HEK293 (cell line): ENCODE data around the gene ZWILCH.

Experiments used
- GLIS1 ChIP-seq: fragments of 450-650 bp; formaldehyde crosslinking; IDR thresholded peaks from 2 replicates; pipeline ENCODE4 v1.5.1; 2016; ENCODE audit warnings: missing biosample characterization, missing genetic modification characterization
- PATZ1 ChIP-seq: fragments of 450-650 bp; formaldehyde crosslinking; IDR thresholded peaks from 2 replicates; pipeline ENCODE4 v1.5.1; 2016; ENCODE audit warnings: missing biosample characterization, missing genetic modification characterization
- RBAK ChIP-seq: fragments of 450-650 bp; formaldehyde crosslinking; IDR thresholded peaks from 2 replicates; pipeline ENCODE4 v1.5.1; 2016; ENCODE audit warnings: missing biosample characterization, missing genetic modification characterization
- SCRT2 ChIP-seq: fragments of 450-650 bp; formaldehyde crosslinking; IDR thresholded peaks from 2 replicates; pipeline ENCODE4 v1.5.1; 2016; ENCODE audit warnings: missing biosample characterization, missing genetic modification characterization
- TRIM28 ChIP-seq: IDR thresholded peaks from 2 replicates; pipeline ENCODE4 v1.6.1; 2011; ENCODE audit warnings: low read length, control low read depth, borderline replicate concordance
- ZFP69B ChIP-seq: fragments of 450-650 bp; formaldehyde crosslinking; IDR thresholded peaks from 2 replicates; pipeline ENCODE4 v1.5.1; 2016; ENCODE audit warnings: missing biosample characterization, missing genetic modification characterization
- ZNF16 ChIP-seq: fragments of 450-650 bp; formaldehyde crosslinking; IDR thresholded peaks from 2 replicates; pipeline ENCODE4 v1.5.1; 2016; ENCODE audit warnings: low read depth, missing biosample characterization, missing genetic modification characterization
- ZNF354C ChIP-seq: fragments of 450-650 bp; formaldehyde crosslinking; IDR thresholded peaks from 2 replicates; pipeline ENCODE4 v1.5.1; 2016; ENCODE audit warnings: missing biosample characterization, missing genetic modification characterization, low read depth, borderline replicate concordance
- ZNF404 ChIP-seq: fragments of 450-650 bp; formaldehyde crosslinking; IDR thresholded peaks from 2 replicates; pipeline ENCODE4 v1.5.1; 2017; ENCODE audit warnings: missing biosample characterization, missing genetic modification characterization
- ZNF423 ChIP-seq: fragments of 450-650 bp; formaldehyde crosslinking; IDR thresholded peaks from 2 replicates; pipeline ENCODE4 v1.5.1; 2016; ENCODE audit warnings: missing biosample characterization, missing genetic modification characterization
- ZNF433 ChIP-seq: fragments of 450-650 bp; formaldehyde crosslinking; IDR thresholded peaks from 2 replicates; pipeline ENCODE4 v1.5.1; 2016; ENCODE audit warnings: missing biosample characterization, missing genetic modification characterization, low read depth
- ZNF48 ChIP-seq: fragments of 450-650 bp; formaldehyde crosslinking; IDR thresholded peaks from 2 replicates; pipeline ENCODE4 v1.5.1; 2016; ENCODE audit warnings: missing biosample characterization, missing genetic modification characterization
- ZNF518A ChIP-seq: fragments of 450-650 bp; formaldehyde crosslinking; conservative IDR thresholded peaks from 2 replicates; pipeline ENCODE4 v1.5.1; 2016; ENCODE audit warnings: low read depth, missing biosample characterization, missing genetic modification characterization
- ZNF529 ChIP-seq: fragments of 450-650 bp; formaldehyde crosslinking; IDR thresholded peaks from 2 replicates; pipeline ENCODE4 v1.5.1; 2017; ENCODE audit warnings: missing genetic modification characterization, missing biosample characterization; ENCODE audit not compliant: insufficient replicate concordance
- ZNF548 ChIP-seq: fragments of 450-650 bp; formaldehyde crosslinking; IDR thresholded peaks from 2 replicates; pipeline ENCODE4 v1.5.1; 2016; ENCODE audit warnings: missing biosample characterization, missing genetic modification characterization
- ZNF561 ChIP-seq: fragments of 450-650 bp; IDR thresholded peaks from 2 replicates; pipeline ENCODE4 v1.5.1; 2018; ENCODE audit warnings: missing biosample characterization, missing genetic modification characterization, borderline replicate concordance
- ZNF585B ChIP-seq: fragments of 450-650 bp; formaldehyde crosslinking; IDR thresholded peaks from 2 replicates; pipeline ENCODE4 v1.5.1; 2016; ENCODE audit warnings: missing biosample characterization, missing genetic modification characterization
- ZNF600 ChIP-seq: fragments of 450-650 bp; formaldehyde crosslinking; IDR thresholded peaks from 2 replicates; pipeline ENCODE4 v1.5.1; 2016; ENCODE audit warnings: missing biosample characterization, missing genetic modification characterization
- ZNF670 ChIP-seq: fragments of 450-650 bp; formaldehyde crosslinking; IDR thresholded peaks from 2 replicates; pipeline ENCODE4 v1.5.1; 2016; ENCODE audit warnings: missing biosample characterization, missing genetic modification characterization, low read depth
- ZNF704 ChIP-seq: fragments of 450-650 bp; formaldehyde crosslinking; IDR thresholded peaks from 2 replicates; pipeline ENCODE4 v1.5.1; 2016; ENCODE audit warnings: missing biosample characterization, missing genetic modification characterization
- ZSCAN23 ChIP-seq: fragments of 450-650 bp; formaldehyde crosslinking; IDR thresholded peaks from 2 replicates; pipeline ENCODE4 v1.5.1; 2016; ENCODE audit warnings: missing biosample characterization, missing genetic modification characterization
- TF ChIP-seq, protein P1 (sequence below): fragments of 450-650 bp; formaldehyde crosslinking; IDR thresholded peaks from 2 replicates; pipeline ENCODE4 v1.5.1; 2016; ENCODE audit warnings: missing biosample characterization, missing genetic modification characterization
- TF ChIP-seq, protein P2 (sequence below): fragments of 450-650 bp; formaldehyde crosslinking; IDR thresholded peaks from 2 replicates; pipeline ENCODE4 v1.5.1; 2016; ENCODE audit warnings: missing biosample characterization, missing genetic modification characterization
- TF ChIP-seq, protein P3 (sequence below): fragments of 450-650 bp; formaldehyde crosslinking; IDR thresholded peaks from 2 replicates; pipeline ENCODE4 v1.5.1; 2016; ENCODE audit warnings: missing biosample characterization, missing genetic modification characterization
- TF ChIP-seq, protein P4 (sequence below): fragments of 450-650 bp; formaldehyde crosslinking; IDR thresholded peaks from 2 replicates; pipeline ENCODE4 v1.5.1; 2016; ENCODE audit warnings: missing biosample characterization, missing genetic modification characterization

ZWILCH gene

GRCh38 chr15:66497502-66498455, 7.3 kb upstream of the ZWILCH start, which contains the start of gene SNAPC5 (continued):
- TF ChIP-seq, protein P1, sequence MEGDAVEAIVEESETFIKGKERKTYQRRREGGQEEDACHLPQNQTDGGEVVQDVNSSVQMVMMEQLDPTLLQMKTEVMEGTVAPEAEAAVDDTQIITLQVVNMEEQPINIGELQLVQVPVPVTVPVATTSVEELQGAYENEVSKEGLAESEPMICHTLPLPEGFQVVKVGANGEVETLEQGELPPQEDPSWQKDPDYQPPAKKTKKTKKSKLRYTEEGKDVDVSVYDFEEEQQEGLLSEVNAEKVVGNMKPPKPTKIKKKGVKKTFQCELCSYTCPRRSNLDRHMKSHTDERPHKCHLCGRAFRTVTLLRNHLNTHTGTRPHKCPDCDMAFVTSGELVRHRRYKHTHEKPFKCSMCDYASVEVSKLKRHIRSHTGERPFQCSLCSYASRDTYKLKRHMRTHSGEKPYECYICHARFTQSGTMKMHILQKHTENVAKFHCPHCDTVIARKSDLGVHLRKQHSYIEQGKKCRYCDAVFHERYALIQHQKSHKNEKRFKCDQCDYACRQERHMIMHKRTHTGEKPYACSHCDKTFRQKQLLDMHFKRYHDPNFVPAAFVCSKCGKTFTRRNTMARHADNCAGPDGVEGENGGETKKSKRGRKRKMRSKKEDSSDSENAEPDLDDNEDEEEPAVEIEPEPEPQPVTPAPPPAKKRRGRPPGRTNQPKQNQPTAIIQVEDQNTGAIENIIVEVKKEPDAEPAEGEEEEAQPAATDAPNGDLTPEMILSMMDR (tag by site-specific recombination), result peak; percentile 100
- TF ChIP-seq PATZ1 (tag by site-specific recombination), result peak; percentile 94
- peak; percentile 81; the same call in 1 of the 2 replicates for TF ChIP-seq TRIM28
- TF ChIP-seq ZNF600 (tag by site-specific recombination), result peak; percentile 96
- TF ChIP-seq, protein P2, sequence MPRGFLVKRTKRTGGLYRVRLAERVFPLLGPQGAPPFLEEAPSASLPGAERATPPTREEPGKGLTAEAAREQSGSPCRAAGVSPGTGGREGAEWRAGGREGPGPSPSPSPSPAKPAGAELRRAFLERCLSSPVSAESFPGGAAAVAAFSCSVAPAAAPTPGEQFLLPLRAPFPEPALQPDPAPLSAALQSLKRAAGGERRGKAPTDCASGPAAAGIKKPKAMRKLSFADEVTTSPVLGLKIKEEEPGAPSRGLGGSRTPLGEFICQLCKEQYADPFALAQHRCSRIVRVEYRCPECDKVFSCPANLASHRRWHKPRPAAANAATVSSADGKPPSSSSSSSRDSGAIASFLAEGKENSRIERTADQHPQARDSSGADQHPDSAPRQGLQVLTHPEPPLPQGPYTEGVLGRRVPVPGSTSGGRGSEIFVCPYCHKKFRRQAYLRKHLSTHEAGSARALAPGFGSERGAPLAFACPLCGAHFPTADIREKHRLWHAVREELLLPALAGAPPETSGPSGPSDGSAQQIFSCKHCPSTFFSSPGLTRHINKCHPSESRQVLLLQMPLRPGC, result peak; percentile 74
- no peak for TF ChIP-seq ZNF548 (tag by site-specific recombination)
- peak; percentile 97 for TF ChIP-seq GLIS1 (tag by site-specific recombination)
- TF ChIP-seq SCRT2 (tag by site-specific recombination), result peak; percentile 96
- 0 out of 2 replicates have a peak, but pooled peaks have one; percentile 45 for TF ChIP-seq ZNF704 (tag by site-specific recombination)
- no peak for TF ChIP-seq ZNF670
- peak; percentile 85 for TF ChIP-seq ZSCAN23 (tag by site-specific recombination)
- TF ChIP-seq ZNF423 (tag by site-specific recombination), result 0 out of 2 replicates have a peak, but pooled peaks have one; percentile 11
- no peak for TF ChIP-seq ZNF518A (tag by site-specific recombination)
- TF ChIP-seq ZNF561 (tag by site-specific recombination), result peak; percentile 96
- no peak for TF ChIP-seq ZNF585B (tag by site-specific recombination)
- TF ChIP-seq ZNF354C (tag by site-specific recombination), result no peak
- TF ChIP-seq, protein P3, sequence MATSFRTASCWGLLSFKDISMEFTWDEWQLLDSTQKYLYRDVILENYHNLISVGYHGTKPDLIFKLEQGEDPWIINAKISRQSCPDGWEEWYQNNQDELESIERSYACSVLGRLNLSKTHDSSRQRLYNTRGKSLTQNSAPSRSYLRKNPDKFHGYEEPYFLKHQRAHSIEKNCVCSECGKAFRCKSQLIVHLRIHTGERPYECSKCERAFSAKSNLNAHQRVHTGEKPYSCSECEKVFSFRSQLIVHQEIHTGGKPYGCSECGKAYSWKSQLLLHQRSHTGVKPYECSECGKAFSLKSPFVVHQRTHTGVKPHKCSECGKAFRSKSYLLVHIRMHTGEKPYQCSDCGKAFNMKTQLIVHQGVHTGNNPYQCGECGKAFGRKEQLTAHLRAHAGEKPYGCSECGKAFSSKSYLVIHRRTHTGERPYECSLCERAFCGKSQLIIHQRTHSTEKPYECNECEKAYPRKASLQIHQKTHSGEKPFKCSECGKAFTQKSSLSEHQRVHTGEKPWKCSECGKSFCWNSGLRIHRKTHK, result no peak
- TF ChIP-seq ZNF433 (tag by site-specific recombination), result no peak
- no peak for TF ChIP-seq ZNF529 (tag by site-specific recombination)
- peak; percentile 91 for TF ChIP-seq ZFP69B
- TF ChIP-seq, protein P4, sequence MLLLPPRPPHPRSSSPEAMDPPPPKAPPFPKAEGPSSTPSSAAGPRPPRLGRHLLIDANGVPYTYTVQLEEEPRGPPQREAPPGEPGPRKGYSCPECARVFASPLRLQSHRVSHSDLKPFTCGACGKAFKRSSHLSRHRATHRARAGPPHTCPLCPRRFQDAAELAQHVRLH (tag by site-specific recombination), result peak; percentile 59
- no peak for TF ChIP-seq ZNF16 (tag by site-specific recombination)
- TF ChIP-seq RBAK (tag by site-specific recombination), result no peak
- TF ChIP-seq ZNF404 (tag by site-specific recombination), result no peak
- no peak for TF ChIP-seq ZNF48
